ENCODE results near the gene PCBP3.

Gene PCBP3

DNA sequence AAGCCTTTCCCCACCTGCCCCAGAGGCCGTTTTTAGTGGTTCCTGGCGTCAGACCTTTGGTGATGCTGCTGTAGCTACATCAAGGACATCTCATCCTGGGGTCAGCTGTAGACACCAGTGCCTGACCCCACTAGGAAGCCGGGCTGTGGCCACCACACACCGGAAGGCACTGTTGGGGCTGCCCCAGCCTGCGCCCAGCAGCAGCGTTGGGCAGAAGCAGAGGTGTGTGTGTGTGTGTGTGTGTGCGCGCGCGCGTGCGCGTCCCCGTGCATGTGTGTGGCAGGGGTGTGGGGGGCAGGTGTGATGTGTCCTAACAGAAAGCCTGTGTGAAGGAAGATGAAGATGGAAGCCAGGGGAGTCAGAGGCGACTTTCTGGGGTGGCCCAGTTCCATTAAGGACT is 276.1 kb downstream of the PCBP3 start:
- DNase-seq = no peak

DNA sequence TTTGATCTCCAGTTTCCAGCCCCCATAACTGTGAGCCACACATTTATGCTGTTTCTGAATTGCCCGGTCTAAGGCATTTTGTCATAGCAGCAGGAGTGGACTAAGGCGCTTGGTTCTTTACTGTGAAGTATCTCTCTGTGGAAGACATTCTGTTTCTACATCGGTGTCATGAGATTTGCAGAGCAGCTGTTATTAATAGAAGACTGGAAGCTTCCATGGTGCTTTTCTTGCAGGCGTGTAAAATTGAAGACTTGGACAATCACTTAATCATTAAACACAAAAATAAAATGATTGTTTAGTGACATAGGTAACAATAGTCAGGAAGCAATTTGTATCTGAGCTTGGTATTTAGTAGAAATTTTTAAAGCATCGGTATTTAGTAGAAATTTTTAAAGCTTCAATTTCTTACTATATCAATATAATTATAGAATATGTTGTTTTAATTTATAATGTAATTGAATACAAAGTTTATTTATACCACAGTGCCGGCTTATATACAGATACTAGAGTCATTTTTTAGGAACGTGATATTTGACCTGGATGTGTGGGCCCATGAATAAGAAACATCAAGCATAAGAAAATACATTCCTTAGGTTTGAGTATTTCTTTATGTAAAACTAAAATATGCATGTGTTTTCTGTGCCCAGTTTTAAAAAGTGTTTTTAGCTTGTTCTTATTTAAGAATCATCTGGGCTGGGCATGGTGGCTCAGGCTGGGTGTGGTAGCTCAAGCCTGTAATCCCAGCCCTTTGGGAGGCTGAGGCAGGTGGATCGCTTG is 277.5 kb downstream of the PCBP3 start:
- DNase-seq = peak; percentile 47

DNA sequence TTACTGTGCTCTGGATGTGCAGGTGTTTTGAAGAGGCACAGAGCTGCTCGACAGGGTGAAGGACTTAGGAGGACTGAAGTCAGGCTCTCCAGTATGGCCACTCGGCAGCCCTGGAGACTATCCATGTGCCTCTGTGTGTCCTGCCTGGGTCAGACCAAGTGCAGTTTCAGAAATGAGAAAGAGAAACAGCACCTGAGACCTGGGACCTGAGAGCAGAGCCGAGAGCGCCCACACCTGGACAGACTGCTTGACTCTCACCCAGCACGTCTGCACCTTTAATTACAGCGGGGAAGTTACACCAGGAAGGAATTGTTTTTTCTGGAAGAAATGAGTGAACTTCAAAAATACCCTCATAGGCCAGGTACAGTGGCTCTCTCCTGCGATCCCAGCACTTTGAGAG is 278.4 kb downstream of the PCBP3 start:
- DNase-seq = no peak

DNA sequence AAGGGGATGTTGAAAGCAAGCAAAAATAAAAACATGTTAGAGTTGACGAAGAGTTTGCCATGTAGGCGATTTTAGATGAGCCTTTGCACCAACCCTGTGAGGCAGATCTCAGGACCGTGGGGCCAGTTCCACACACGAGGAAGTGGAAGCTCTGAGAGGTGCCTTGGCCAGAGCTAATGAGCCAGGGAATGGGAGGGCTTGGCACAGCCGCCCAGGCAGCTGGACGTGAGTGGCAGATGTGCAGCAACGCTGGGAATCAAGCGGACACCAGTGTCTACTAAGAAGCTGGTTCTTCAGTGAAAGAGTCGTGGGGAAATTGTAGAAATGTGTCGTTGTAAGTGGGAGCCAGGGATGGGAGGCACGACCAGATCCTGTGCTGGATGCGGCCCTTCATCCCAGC is 279.1 kb downstream of the PCBP3 start:
- no peak for DNase-seq

DNA sequence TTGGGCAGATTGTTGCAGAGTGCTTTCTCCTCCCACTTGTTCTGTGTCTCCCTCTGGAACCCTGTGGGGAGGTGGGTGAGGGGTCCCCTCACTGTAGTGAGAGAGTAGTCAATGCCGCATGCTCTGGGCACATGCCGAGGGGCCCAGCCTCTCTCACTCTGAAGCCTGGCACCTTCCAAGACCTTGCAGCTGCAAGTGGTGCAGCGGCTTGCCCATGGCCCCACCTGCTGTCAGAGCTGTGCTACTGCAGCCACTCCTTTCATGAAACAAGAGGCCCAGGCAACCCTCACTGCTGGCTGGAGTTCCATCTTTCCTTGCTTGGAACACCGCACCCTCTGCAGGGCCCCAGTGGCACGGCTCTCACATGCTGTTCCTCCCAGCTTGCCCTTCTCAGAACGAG is 279.6 kb downstream of the PCBP3 start:
- peak; percentile 47 for DNase-seq

DNA sequence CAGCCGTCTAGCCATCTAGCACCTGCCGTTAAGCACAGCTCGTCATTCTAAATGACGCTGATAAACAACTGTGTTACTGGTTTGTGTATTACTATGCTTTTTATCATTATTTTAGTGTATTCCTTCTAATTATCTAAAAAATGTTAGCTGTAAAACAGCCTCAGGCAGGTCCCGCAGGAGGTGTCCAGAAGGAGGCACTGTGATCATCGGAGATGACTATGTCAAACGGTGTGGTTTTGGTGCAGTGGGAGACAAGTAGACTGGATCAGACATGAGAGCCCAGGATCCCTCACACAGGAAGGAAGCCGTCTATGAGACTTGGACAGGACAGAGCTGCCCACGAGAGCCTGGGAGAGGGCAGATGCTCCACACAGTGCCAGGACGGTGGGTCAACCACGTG is 282.8 kb downstream of the PCBP3 start:
- DNase-seq = no peak

DNA sequence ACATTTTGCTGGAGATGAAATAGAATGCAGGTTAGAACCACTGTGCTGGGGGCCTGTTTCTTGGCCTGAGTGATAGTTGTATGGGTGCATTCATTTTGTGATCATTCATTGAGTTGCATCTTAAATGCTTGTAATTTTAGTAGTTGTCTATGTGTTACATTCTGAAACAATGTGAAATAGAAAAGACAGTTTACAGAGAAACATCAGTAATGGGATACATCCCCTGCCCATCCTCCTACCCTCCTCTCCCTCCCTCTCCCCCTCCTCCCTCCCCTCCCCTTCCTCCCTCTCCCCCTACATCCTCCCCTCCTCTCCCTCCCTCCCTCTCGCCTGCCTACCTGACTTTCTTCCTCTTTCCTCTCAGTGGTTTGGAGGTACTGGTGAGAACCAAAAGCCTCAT is 283.5 kb downstream of the PCBP3 start:
- no peak for DNase-seq

DNA sequence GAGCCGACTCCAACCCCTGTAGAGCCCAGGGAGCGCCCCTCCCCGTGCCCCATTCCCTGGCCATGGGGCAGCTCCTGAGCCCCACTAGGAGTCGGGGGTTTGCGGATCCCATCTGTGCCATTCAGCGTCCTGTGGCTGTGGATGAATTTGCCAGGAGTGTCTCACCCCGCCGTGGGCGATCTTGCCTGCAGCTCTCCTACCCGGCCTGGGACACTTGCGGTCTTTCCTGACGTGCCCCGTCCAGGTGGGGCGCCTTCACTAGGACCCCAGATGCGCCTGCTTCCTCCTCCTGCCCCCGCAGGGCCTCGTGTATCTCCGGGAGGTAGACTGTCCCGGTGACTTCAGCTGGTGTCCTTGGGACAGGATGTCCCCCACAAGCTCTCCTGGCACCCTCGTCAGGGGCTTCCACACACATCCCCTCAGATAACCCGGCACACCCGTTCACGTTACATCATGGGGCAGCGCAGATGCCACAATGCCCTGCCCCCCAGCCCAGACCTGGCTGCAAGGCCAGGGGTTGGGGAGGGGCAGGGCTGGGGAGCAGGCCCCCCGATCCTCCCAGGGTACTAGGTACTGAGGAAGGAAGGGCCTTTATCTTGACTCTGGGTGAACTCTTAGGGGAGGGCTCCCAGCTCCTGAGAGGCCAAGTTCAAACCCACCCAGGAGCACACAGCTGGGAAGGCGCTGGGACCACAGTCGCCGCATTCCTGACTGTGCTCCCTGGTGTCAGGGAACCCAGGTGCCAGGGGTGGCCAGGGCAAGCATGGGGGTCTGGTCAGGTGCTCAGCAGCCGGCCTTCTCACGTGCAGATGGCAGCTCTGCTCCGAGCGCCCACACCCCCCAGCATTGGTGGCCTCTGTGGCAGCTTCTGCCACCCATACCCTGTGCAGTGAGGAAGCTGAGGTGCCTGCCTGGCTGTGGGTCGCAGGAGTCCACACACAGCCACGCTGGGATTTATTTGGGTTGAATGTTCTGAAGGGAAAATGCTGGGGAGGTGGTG is 284.6 kb downstream of the PCBP3 start:
- DNase-seq = no peak

DNA sequence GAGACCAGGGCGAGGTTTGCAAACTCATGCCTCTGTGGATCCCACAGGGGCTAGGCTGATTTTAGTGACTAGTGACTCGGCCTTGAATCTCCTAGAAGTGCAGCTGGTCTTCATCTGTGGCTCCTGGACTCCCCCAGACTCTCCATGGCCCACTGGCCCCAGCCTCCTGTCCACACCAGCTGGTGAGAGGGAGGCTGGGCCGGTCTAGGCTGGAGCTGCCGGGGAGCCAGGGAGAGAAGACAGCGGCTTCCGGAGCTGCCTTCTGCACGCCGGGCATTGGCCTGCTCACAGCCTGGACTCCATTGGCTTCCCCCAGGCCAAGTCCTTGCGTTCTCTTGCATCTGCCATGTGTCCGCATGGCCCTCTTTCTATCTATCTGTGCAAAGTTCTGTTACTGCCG is 285.9 kb downstream of the PCBP3 start:
- DNase-seq = no peak

DNA sequence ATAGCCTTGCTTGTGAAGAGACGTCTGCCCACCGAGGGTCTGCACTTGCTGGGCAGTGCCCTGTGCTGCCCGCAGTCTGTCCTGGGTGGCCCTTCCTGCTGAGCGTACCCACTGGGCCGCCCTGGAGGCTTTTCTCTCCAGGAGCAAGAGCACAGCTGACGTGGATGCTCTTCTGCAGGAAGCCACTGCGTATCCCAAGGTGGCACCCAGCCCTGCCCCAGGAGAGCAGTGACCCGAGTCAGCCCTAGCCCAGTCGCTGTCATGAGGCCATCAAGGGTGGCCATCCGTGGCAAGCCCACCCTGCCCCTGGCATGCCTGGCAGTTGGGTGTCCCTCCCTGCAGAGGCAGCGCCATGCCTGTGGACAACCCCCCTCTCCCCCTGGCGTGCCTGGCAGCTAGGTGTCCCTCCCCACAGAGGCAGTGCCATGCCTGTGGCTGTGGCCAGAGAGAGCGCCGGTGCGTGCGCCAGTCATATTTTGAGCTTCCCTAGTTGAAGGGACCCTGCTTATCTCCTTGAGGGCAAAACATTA is 286.8 kb downstream of the PCBP3 start:
- no peak for DNase-seq

DNA sequence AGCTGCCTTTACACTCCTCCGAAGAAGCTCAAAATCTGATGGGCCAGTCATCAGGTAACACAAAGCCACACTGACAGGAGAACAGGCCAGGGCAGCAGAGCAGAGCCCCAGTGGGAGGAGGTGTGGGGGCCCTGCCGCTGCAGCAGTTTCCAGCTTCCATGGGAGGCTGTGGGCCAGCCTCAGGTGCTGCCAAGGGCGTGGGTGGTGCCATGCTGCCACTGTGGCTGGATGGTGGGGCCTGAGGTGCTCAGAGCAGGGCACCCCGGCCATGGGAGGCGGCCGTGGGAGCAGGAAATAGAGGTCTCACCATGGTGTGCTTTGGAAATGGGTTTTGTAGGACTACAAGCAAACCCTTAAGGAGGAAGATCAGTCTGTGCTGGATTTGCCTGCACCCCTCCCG is 287.3 kb downstream of the PCBP3 start:
- no peak for DNase-seq

DNA sequence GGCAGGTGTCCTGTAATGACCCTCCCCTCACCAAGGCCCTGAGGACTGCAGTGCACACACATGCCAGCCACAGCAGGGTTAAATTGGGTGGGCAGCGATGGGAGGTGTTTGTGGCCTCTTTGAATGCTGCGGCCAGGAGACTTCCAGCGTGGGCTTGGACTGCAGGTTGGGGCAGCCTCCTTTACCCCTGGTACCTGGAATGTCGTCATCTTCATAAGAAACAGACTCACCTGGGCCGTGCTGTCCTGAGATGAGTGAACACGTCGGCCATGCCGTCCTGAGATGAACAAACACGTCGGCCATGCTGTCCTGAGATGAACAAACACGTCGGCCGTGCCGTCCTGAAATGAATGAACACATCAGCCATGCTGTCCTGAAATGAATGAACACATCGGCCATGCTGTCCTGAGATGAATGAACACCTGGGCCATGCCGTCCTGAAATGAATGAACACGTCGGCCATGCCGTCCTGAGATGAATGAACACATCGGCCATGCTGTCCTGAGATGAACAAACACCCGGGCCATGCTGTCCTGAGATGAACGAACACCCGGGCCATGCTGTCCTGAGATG is 288.0 kb downstream of the PCBP3 start:
- DNase-seq = no peak

DNA sequence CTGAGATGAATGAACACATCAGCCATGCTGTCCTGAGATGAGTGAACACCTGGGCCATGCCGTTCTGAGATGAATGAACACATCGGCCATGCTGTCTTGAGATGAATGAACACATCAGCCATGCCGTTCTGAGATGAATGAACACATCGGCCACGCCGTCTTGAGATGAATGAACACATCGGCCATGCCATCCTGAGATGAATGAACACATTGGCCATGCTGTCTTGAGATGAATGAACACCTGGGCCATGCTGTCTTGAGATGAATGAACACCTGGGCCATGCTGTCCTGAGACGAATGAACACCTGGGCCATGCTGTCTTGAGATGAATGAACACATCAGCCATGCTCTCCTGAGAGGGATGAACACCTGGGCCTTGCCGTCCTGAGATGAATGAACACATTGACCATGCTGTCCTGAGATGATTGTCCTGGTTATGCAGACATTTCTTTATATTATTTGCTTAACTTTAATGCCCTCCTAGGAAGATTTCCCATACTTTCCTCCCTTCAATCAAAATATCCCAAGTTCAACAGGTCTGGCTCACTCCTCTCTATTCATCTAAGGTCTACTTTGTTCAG is 289.5 kb downstream of the PCBP3 start:
- DNase-seq = no peak

DNA sequence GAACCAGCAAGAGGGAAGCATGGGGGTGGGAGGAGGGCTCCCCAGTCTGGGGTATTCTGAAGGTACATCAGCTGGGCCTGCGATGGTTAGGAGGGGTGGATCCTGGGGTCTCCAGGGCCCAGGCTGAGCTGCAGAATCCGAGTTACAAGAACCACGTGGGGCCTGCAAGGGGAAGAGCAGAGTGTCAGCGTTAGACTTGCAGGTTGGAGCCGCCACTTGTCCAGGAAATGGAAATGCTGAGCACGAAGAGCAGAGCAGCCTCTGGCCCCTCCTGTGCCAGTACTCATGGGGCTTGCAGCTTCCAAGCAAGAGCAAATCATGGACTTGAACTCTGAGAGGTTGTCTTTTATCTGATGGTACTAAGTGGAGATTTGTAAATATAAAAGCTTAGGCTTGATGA is 290.6 kb downstream of the PCBP3 start:
- no peak for DNase-seq

DNA sequence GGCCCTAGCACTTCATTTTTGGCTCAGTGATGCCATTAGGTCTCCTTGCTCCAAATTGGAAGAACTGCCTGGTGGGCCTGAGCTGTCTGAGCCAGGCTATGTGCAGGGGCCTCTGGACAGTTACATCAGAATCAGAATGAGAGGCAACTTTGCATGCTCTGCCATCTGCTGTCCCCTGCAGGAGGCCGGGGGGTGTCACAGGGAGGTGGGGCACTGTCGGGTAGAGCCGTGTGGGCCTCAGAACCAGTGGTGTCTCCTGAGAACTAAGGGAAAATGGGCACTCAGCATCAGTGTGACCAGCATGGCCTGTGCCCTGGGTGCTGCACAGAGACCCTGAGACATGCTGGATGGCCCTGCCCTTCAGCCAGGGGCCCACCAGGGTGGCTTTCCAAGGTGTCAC is 291.0 kb downstream of the PCBP3 start:
- no peak for DNase-seq

DNA sequence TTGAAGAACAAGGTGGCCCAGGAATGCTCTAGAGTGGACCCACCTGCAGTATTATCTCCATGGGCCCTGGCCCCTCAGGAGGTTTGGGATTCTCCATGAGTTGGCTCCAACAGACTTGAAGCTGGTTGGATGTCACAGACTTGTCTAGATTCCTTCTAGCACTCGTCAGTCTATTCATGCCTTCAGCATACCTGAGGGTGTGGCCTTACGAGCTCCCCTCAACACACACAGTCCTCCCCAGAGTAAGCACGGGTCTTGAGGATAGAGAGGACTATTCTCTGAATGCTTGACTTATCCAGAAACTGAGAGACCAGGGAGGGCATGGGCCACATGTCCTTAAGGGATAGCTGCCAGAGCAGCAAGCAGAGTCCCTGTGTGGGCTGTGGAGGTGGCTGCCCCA is 292.1 kb downstream of the PCBP3 start:
- no peak for DNase-seq

DNA sequence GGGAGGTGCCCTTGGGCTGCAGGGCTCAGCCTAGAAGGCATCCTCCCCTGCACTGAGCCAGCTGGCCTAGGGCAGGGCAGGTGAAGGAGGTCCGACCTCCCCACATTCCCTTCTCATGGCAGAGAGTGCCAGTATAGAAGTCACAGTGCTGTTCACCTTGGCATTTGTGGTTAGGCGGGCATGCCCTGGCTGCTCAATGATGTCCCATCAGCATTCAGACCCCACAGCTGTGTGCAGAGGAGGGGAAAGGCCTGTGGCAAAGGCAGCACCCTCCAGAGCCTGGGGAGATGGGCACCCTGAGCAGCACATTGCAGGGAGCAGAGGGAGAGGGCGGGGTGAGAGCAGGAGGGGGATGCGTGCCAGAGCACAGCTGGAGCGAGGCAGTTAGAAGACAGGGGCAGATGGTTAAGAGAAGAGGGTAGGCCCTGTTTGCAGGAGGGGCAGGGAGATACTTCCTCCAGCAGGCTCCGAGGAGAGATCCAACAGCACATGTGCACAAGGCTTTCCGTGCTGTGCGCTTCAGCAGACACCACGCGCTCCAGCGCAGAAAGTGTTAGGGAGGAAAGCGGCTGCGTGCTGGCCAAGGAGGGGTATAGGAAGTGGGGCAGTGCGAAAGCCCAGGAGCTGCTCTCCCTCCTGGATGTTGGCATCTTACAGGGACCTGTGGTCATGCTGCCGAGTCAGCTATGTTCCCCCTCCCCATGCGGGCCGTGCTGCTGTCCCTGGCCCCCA is 294.4 kb downstream of the PCBP3 start:
- no peak for DNase-seq

DNA sequence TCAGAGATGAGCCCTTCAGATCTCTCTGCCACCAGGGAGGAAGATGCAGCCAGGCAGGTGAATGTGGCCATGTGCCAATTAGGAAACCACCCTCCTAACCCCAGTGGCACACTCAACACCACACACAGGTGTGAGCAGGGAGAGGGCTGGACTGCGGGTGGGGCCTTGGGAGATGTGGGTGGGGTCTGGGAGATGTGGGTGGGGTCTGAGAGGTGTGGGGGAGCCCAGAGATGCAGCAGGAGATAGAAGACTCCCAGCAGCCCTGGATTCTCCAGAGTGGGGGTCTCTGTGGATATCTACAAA is 294.9 kb downstream of the PCBP3 start:
- DNase-seq = no peak

DNA sequence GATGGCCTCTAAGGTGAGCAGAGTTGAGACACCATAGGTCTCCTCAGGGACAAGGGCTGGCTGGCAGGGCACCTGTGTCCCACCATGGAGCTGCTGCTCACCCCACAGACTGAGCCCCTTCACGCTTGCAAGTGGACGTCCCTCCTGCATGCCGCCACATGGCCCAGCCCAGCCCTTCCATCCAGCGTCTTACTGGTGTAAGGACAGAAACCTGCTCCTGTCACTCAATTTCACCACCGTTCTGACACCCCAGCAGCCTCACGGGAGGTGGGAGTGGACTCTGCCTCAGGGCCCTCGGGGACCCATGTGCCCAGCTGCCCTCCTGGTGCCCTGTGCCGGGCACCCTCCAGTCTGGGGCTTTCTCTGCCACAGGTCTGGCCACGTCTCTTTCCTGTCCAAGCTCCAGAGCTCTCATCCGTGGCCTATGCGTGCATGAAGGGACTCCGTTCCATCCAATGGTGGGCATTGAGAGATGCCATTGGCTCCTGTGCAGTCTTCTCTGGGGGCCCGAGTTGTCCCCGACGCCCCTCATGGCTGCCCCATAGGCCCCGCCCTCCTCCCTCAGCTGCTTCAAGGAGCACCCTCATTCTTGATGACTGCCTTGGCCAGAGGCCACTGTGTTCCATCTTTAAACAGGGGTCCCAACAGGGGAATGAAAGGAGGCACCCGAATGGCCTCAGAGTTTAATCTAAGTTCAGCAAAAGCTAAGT is 295.4 kb downstream of the PCBP3 start:
- DNase-seq = no peak

DNA sequence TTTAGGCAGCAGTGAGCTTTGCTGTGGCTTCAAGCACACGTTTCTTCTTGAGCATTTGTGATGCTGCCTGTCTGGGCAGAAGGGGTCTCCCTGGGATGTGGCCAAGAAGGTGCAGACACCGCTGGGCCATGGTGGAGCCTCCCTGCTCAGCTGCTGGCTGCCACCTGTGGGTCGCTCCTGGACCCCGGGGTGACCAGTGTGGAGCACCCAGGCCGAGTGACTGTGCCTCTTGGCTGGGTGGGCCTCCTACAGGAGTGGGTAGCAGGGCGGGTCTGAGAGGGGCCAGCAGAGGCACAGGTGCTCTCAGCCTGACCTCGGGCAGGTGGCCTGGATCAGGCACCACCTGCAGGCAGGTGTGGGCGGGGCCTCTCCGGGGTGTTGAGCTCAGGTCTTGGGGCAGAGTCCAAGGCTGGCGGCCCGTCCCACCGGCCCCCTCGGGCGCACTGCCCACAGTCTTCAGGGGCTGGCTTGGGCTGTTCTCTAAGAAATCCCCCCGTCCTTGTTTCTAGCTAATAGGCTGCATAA is 296.1 kb downstream of the PCBP3 start:
- DNase-seq = no peak

DNA sequence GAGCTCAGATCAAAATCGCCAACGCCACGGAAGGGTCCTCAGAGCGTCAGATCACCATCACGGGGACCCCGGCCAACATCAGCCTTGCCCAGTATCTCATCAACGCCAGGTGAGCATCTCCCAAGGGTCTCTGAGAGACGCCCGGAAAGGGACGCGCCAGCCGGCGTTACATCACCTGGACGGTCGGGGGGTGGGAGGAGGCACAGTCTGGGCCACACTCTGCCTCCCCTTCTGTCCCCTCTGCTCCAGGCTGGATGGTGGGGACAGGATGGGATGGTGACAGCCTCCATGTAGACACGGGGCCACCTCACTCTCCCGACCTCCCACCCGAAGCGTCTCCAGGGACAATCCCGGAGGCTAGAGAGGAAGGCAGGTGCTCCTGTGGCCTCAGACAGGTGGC is 296.6 kb downstream of the PCBP3 start:
- no peak for DNase-seq
